ENCODE results near the gene NBAS.

The NBAS gene

DNA sequence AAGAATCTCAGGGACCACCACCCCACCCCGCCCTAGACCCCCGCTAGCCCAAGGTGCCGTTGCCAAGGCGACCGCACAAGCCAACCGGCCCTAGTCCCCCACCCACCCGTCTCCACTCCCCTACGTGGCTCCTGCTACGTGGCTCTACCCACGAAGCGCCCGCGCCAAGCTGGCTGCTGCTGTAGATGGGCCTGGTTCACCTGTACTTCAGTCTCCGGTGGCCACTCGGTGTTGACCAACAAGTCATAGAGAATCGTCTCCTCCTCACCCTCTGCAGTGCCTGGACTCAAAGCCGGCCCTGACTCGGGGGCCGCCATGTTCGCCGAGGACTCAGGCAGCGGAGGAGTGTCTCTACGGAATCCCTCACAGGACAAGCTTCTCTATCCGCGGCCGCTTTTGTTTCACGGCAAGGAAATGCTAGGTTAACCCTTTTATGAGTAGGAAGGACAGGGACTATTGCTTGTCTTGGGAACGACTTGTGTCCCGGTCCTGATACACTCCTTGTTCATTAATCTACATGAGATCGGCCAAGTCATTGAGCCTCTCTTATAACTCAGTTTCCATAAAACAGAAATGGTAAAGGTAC is at the start of gene NBAS:
Gene NBAS (minus strand): TSS at position 347 of the 586 bp plus-strand sequence. CDS start 30 bp downstream, at position 317.
- DNase-seq = peak; percentile 63

DNA sequence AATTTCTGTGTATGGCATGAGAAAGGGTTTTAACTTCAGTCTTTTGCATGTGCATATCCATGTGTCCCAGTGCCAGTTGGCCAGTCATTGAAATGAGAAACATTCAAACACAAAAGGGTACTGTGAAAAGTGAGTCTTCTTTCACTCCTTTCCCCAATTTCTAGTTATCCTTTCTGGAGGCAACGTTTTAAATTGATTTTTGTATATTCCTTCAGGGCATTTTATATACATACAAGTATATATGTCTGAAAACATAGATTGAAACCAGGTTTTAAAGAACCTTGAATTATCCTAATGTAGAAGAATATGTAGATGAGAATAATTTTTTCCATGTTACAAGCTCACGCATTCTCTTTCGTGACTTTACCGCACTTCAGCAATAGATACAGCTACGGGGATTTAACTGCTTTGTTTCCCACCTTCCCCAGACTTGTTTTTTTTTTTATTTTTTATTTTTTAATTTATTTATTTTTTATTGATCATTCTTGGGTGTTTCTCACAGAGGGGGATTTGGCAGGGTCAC is 49.4 kb upstream of the NBAS start:
- DNase-seq = no peak

GRCh38 chr2:15609341-15610042 is 48.4 kb upstream of the NBAS start:
- DNase-seq = no peak

DNA sequence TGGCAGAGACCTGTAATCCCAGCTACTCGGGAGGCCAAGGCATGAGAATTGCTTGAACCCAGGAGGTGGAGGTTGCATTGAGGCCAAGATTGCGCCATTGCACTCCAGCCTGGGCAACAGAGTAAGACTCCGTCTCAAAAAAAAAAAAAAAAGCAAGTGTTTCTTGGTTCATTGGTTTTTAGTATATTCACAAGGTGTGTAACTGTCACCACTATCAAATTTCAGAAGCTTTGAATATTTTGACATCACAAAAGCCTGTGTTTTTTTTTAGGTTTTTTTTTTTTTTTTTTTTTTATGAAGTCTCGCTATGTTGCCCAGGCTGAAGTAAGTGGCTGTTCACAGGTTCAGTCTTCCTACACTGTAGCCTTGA is 47.2 kb upstream of the NBAS start:
- no peak for DNase-seq

DNA sequence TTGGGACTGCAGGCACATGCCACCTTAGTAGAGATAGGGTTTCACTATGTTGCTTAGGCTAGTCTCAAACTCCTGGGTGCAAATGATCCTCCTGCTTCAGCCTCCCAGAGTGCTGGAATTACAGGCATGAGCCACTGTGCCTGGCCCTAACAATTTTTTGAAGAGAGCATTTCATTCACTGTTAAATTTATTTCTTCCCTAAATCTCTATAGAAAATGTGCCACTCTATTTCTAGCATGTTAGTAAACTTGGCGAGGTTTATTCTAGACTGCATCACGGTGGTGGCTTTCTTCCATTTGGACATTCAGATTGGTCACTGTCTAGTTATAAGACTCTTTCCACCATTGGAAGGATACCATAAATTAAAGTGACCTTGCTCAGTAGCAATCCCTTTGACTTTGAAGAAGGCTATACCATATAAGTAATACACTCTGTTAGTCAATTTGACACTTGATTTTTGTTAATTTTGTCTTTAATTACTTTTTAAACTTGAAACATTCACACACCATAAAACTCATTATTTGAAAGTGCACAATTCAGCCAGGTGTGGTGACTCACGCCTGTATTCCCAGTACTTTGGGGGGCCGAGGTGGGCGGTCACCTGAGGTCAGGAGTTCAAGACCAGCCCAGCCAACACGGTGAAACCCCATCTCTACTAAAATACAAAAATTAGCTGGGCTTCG is 46.7 kb upstream of the NBAS start:
- DNase-seq = no peak

DNA sequence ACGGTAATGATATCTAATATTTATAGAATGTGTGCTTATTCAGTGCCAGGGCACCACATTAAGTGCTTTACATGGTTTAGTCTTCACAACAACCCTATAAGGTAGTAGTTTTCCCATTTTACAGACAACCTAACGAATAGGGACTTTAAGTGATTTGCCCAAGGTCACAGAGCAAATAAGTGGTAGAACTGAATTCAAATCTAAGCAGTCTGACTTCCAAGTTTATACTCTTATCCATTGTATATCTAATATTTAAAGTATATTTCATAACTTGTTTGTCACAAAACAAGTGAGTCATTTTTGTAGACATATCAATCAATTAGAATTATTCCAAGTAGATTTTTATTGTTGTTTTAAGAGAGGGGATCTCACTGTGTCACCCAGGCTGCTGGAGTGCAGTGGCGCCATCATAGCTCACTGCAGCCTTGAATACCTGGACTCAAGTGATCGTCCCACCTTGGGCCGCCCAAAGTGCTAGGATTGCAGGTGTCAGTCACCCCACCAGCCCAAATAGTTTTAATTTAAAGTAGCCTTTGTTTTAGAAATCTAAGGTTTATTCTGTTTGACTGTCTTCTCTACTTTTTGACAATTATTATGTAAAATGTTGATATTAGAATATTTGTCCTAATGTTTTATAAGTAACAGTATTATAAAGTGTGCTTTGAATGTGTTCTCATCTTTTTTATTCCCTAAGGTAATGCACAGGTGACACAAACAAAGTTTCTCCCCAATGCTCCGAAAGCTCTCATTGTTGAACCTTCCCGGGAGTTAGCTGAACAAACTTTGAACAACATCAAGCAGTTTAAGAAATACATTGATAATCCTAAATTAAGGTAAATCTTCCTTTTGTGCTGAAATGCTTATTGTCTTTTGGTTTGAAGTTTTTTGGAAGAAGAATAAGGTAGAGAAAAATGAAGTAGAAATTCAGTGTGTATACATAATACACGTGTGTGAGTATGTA is 45.6 kb upstream of the NBAS start:
- DNase-seq = no peak

DNA sequence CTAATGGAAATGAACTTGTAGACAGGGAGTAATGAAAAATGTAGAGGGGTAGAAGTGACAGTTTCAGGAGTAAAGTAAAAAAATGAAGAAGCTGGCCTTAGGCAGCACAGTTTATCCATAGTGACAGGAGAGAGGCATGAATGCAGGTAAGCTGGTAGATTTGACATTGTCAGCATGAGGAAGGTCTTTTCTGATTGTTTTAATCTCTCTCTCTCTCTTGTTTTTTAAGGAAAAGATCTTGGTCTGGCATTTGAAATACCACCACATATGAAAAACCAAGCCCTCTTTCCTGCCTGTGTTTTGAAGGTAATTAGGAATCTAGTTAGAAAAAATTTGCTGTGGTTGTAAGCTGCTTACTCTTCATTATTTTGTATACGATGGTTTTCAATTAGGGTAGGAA is 44.6 kb upstream of the NBAS start:
- no peak for DNase-seq

DNA sequence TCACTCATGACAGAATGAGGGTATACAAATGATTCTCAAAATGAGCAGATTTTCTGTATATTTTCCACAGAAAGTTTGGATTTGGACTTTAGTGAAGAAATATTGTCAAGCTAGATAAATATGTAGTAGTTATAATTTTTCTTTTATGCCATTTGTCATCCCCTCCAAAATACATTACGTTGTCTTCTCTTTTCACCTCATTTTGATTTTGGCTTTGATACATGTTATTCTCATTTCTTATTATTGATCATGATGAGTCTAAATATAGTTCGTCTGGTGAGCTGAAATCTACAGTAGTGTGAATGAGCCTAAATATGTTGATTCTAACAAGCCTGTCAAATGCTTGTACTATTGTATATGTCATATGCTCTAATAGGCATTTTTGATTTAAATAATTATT is 42.8 kb upstream of the NBAS start:
- DNase-seq = no peak

GRCh38 chr2:15603044-15603765 is 42.1 kb upstream of the NBAS start:
- no peak for DNase-seq

- DNase-seq = no peak
Observed at GRCh38 chr2:15602393-15602792, 41.3 kb upstream of the NBAS start.

DNA sequence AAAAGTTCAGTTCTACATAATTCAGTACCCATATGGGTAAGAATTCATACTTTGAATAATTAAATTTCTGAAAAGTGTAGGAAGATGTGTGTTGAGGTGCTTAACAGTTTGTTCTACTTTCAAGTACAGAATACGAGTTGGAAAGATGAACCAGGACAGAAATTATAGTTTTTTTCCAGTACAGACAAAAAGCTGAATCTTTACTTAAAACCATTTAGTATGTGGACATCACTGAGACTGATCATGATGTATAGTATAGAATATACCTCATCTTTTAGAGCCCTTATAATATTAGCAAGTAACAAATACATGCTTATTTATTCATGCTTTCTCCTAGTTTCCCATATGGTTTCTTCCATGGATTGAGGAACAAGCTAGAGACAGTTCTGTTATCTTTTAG is 40.5 kb upstream of the NBAS start:
- DNase-seq = no peak

- no peak for DNase-seq
Observed at GRCh38 chr2:15599994-15600393, 38.9 kb upstream of the NBAS start.

GRCh38 chr2:15596968-15597367 is 35.8 kb upstream of the NBAS start:
- DNase-seq = no peak

GRCh38 chr2:15596350-15596749 is 35.2 kb upstream of the NBAS start:
- DNase-seq = no peak

GRCh38 chr2:15595936-15596335 is 34.8 kb upstream of the NBAS start:
- no peak for DNase-seq

GRCh38 chr2:15595342-15595905 is 34.3 kb upstream of the NBAS start:
- no peak for DNase-seq

- DNase-seq = no peak
Observed at GRCh38 chr2:15594291-15595256, 33.4 kb upstream of the NBAS start.

- no peak for DNase-seq
Observed at GRCh38 chr2:15593327-15593705, 32.2 kb upstream of the NBAS start.

DNA sequence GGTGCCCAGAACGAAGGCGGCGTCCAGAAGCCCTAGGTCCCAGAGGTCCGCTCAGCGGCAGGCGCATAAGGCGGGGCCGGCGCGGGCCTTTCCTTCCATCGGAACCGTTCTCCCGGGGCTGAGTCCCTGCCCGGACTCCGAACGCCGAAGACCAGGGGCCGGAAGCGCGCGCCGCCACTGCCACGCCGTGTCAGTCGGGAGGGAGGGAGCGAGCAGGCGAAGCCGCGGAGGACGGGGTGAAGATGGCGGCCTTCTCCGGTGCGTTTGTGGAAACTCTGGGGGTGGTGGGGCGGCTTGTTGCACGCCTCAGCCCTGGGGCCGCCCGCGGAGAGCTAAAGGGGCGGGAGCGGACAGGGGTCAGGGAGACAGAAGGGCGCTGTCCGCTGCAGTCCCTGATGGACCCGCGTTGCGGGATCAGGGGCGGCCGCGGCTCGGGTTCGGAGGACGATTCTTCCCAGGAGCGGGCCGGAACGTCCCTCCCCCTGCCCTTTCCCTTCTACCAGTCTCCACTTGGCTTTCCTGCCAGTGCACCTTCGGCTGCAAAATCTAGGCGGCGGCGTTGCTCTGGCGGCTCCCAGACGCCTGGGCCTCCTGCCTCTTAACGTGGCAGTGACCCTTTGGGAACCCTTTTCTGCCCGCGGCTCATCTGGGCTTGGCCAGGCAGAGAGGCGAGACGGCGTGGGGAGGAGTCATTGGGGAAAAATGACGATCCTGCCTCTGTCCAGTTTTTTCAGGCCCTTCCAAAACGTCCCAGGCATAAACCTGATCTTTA is 30.7 kb upstream of the NBAS start, which contains the start of gene DDX1:
Gene DDX1 (plus strand): TSS at position 177 of the 772 bp plus-strand sequence. CDS start 66 bp downstream, at position 243.
- peak; percentile 80 for DNase-seq

- DNase-seq = no peak
Observed at GRCh38 chr2:15591373-15591691, 30.2 kb upstream of the NBAS start.

Data from T1000 (cell line).